ENCODE measurements around the gene DVL1. TPM values are rescaled to one million over a fixed set of nuclear protein-coding genes. Genes with fewer than 3 reads are reported as not detected.

Gene DVL1

DNA sequence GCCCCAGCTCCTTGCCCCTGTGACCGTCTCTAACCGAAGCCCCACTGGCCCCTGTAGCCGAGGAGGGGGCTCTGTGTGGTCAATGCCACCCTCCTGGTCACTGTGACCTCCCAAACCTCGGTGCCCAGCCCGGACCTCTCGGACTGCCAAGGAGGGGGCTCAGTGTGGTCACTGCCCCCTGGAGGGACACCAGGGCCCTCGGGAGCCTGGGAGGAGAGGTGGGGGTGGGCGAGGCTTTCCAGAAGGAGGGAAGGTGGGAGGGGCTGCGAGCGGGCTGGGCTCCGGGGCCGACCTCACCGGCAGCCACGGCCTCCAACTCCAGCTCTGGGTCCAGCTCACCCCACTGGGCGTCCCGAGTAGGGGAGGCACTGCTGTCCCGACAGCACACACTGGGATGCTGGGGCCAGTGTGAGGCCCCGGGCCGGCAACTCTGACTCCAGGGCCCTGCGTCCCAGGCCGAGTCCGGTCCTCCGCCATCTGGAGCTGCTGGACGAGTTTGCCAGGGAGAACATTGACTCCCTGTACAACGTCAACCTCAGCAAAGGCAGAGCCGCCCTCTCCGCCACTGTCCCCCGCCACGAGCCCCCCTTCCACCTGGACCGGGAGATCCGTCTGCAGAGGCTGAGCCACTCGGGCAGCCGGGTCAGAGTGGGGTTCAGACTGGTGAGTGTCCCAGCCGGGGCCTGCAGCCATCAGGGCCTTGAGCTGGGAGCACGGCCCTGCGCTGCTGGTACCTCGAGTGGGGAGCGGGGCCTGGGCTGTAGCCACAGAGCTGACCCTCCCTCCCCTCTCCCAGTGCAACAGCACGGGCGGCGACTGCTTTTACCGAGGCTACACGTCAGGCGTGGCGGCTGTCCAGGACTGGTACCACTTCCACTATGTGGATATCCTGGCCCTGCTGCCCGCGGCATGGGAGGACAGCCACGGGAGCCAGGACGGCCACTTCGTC is 62.6 kb downstream of the DVL1 start:
- Histone ChIP-seq H3K9ac (ENCODE audit: low read depth, low read length) (no peak overlapping the region), H3K4me2 (ENCODE audit: low read length) (no peak overlapping the region), H3K4me3 (ENCODE audit: low read length) (no peak overlapping the region)

DNA sequence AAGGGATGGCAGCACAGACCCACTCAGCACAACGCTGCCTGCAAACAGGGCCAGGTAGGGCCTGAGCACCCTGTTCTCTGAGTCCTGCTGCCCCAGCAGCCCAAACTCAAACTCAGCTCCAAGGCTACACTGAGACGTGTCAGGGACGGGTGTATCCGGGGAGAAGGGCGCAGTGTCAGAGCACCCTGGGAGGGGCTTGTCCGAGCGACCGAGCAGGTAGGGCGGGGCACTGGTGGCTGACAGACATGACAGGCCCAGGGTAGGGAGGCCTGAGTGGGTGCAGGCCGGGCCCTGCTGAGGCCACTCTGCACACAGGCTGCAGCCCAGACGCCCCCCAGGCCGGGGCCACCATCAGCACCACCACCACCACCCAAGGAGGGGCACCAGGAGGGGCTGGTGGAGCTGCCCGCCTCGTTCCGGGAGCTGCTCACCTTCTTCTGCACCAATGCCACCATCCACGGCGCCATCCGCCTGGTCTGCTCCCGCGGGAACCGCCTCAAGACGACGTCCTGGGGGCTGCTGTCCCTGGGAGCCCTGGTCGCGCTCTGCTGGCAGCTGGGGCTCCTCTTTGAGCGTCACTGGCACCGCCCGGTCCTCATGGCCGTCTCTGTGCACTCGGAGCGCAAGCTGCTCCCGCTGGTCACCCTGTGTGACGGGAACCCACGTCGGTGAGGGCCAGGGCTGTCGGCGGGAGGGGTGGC is 63.5 kb downstream of the DVL1 start:
- H3K4me1 ChIP-seq (ENCODE audit: control insufficient read depth, insufficient read depth, low read length): peaks cover 21% of the 10 kb centered on the region
- H3K4me3 ChIP-seq (ENCODE audit: low read length): no peak overlapping the region
- no peak overlapping the region for H3K9ac ChIP-seq (ENCODE audit: low read depth, low read length)
- no peaks in the 10 kb centered on the region for H3K36me3 ChIP-seq (ENCODE audit: insufficient read depth, low read length)
- no peaks in the 10 kb centered on the region for H3K9me3 ChIP-seq (replicated peaks; ENCODE audit: low read length)
- peaks cover 16% of the 10 kb centered on the region for H3K27me3 ChIP-seq (ENCODE audit: control insufficient read depth, insufficient read depth, low read length)
- H3K4me2 ChIP-seq (ENCODE audit: low read length): no peak overlapping the region

More for the DNA sequence above, 62.6 kb downstream of the DVL1 start:
- Histone ChIP-seq H3K36me3 (ENCODE audit: insufficient read depth, low read length) (no peaks in the 10 kb centered on the region), H3K9me3 (replicated peaks; ENCODE audit: low read length) (no peaks in the 10 kb centered on the region), H3K27me3 (ENCODE audit: control insufficient read depth, insufficient read depth, low read length) (peaks cover 16% of the 10 kb centered on the region), H3K4me1 (ENCODE audit: control insufficient read depth, insufficient read depth, low read length) (peaks cover 28% of the 10 kb centered on the region)

Small RNA genes lying within 50 kb of the gene (small RNA-seq; reads per million reads assigned to genes)
- gene MIR6726: not detected
